HG02973 (cell line): ENCODE data around the gene EIF4B.
"Not testable (repeated sequence)": the region's sequence is repeated elsewhere in the genome, so short reads cannot be mapped to it uniquely, and the experiment has no call there.

Experiments
- ATAC-seq: cut with Tn5 transposase; IDR thresholded peaks from one replicate; pipeline ENCODE4 v1.9.1; 2021; ENCODE audit warnings: moderate library complexity; ENCODE audit not compliant: unreplicated experiment

The EIF4B gene, protein sequence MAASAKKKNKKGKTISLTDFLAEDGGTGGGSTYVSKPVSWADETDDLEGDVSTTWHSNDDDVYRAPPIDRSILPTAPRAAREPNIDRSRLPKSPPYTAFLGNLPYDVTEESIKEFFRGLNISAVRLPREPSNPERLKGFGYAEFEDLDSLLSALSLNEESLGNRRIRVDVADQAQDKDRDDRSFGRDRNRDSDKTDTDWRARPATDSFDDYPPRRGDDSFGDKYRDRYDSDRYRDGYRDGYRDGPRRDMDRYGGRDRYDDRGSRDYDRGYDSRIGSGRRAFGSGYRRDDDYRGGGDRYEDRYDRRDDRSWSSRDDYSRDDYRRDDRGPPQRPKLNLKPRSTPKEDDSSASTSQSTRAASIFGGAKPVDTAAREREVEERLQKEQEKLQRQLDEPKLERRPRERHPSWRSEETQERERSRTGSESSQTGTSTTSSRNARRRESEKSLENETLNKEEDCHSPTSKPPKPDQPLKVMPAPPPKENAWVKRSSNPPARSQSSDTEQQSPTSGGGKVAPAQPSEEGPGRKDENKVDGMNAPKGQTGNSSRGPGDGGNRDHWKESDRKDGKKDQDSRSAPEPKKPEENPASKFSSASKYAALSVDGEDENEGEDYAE

DNA sequence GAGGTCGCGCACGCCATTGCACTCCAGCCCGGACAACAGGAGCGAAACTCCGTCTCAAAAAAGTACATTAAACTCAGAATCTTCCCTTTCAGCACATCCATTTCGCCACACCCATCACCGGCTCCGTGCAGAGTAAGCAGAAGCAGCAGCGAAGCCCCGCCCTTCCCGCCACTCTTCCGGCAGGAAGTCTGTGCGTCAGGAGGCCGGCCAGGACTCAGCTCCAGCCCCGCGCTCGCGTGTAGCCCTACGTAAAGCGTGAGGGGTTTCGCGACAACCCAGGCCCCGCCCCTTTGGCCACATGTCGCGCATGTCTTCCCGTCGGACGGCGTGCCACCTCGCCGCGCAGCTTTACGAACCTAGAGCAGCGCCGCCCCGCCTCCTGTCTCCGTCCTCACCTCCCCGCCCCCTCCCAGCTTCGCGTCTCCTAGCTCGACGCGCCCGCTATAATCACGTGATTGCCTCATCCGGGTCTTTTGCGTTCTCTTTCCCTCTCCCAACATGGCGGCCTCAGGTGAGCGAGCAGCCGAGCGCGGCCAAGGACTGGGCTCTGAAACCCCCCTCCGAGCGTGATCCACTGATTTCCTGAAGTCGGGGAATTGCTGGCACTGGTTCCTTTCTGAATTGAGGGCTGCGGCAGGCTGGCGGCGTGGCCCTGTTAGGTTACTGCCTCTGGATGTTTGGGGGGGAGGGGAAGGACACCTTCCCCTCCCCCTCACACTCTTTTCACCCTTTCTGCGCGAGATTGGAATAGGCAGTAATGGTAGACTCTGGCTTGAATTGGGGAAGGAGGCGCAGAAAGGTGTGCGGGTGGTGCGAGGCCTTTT, at the start of gene EIF4B:
TSS of gene EIF4B (plus strand) at position 471 of the 824 bp plus-strand sequence. CDS start at position 499, 28 bp downstream.
- peak; percentile 85 for ATAC-seq

DNA sequence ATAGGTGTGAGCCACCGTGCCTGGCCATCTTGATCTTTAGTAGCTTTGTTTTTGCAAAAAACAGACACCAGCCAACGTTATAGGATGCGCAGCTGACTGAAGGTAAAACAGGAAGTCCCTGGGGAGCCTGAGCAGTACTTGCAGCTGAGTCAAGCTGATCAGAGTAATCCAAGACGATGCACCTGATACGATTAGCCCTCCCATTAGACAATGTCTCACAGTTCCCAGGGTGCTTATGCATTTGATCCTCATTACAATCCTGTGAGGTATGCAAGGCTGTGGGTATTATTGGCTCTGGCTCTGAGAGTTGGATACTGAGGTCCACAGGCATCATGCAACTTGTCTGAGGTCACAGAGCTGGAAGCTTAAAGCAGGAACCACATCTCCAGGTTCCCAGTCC, 49.3 kb upstream of the EIF4B start:
- ATAC-seq, result no peak

GRCh38 chr12:52964556-52965336, 41.5 kb upstream of the EIF4B start:
- ATAC-seq, result no peak

DNA sequence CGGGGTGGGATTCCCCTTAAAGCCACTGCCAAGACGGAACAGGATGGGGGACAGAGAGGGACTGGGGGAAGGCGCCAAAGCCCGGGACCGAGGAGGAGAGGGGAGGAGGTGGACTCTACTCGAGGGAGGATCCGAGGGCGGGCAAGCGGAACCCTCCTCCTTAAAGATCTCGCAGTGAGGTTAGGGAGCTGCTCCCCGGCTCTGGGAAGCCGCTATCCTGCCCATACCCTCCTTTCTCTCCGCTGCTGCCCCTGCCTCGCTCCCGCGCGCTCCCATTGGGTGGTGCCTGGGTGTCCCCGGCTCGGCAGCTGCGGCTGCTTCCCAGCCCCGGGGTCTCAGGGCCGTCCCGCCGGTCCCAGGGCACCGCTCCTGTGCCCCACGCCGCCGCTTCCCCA, 40.9 kb upstream of the EIF4B start:
- ATAC-seq, result no peak

DNA sequence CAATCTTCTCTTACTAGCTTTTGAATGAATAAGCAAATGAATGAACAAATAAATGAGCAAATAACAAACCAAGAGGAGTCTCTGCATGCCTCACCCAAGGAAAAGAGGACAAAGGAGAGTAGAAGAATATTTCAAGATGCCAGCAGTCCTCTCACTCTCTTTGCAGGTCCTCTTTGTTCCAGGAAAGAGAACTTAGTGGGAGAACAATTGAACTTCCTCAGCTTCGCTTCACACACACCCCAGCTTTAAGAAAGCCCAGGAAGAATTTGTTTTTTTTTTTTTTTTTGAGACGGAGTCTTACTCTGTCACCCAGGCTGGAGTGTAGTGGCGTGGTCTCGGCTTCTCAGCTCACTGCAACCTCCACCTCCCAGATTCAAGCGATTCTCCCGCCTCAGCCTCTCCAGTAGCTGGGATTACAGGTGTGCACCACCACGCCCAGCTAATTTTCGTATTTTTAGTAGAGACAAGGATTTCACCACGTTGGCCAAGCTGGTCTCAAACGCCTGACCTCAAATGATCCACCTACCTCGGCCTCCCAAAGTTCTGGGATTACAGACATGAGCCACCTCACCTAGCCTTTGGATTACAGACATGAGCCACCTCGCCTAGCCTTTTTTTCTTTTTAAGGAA, 37.0 kb upstream of the EIF4B start:
- no peak for ATAC-seq

DNA sequence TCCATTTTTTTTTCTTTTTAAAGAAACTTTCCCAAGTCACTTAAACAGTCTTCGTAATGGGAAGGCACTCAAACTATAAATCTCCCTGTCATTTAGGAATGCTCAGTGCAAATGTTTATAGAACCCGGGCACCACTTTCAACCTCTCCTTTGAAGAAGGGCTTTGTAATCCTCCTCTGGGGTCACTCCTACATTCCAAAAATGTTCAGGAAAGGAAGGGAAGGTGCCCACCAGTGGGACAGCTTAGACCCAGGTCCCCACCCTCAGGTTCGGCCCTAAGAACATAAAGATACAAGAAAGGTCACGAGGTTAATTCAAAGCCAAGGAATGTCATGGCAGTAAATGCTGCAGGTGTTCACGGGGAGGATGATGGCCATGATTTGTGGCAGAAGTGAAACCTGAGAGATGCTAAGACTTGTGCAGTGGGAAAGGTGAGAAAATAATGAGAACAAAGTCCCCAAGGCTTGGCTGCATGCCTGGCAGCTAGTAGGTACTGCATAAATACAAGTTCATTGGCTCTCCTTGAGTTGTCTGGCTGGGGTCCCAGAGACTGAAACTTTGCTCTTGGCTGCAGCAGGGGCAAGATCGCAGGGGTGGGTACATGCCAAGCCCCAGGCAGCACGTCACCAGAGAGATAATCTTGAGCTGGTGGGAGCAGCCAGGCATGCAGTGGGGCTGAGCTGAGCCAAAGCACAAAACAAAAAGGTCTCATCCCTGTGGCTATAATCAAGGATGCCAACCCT, 36.3 kb upstream of the EIF4B start:
- ATAC-seq, result no peak

GRCh38 chr12:52971679-52972329, 34.5 kb upstream of the EIF4B start:
- no peak for ATAC-seq

GRCh38 chr12:52975204-52975603, 31.1 kb upstream of the EIF4B start:
- ATAC-seq, result no peak

GRCh38 chr12:52975820-52976573, 30.3 kb upstream of the EIF4B start:
- ATAC-seq, result no peak

DNA sequence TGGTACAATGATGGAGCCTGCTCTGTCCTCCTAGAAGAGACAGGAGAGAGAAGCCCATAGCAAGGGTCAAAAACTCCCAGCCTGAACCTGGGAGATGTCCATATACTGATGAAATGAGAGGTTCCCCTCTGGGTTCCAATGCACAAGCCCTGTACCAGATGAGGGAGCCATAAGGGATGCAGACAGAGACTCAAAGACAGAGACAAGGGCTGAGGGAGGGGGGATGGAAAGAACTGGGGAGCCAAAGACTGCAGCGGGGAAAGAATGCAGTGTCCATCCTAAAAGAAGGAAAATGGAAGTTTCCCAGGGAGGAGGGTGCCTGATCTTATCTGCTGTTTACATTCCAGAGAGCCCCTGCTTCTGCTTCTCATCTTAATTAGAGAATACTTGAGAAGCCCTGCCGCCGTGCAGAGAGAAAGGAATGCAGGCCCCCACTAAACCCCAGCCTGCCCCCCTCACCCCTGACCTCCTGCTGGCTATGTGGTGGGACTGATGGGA, 29.6 kb upstream of the EIF4B start:
- ATAC-seq, result no peak

DNA sequence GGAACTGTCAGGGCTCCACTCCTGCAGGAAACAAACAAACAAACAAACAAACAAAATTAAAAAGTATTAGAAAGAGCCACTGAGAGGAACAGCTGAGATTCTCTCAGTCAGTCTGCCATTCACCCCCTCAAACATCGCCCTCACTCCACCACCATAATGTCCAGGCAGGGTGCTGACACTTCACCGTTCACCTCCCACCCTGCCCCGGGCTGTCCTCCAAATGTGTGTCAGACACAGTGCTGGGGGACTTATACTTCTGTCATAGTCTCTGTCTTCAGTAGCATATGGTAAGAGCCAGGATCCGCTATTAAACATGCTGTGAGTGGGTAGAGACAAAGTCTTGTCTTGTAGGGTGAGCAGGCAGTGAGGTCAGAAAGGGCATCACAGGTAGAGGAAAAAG, 29.1 kb upstream of the EIF4B start:
- ATAC-seq, result no peak

GRCh38 chr12:52980096-52980649, 26.1 kb upstream of the EIF4B start:
- no peak for ATAC-seq

DNA sequence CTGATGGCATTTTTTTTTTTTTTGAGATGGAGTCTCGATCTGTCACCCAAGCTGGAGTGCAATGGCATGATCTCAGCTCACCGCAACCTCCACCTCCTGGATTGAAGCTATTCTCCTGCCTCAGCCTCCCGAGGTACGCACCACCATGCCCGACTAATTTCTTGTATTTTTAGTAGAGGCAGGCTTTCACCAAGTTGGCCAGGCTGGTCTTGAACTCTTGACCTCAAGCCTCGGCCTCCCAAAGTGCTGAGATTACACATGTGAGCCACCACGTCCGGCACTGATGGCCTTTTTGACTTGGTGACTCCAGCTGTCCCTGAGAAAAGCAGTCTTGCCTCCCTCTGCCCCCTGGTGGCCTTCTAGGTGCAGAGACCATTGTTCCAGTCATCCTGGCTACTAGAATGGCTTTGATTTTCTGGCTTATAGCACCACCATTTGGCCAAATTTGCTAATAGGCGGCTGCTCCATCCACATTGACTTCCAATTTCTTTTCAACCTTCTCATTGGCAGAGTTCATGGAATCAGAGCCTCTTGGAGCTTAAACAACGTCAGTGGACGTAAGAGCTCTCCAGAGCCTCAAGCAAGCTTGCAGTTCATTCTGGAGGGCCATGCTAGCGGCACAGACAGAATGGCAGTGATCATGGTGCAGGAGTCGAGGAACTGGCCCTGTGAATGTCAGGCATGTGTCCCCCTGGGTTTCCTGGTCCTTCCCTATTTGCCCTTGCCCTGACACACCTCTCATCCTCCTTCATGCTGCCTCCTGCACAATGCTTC, 25.4 kb upstream of the EIF4B start:
- peak; percentile 54 for ATAC-seq

DNA sequence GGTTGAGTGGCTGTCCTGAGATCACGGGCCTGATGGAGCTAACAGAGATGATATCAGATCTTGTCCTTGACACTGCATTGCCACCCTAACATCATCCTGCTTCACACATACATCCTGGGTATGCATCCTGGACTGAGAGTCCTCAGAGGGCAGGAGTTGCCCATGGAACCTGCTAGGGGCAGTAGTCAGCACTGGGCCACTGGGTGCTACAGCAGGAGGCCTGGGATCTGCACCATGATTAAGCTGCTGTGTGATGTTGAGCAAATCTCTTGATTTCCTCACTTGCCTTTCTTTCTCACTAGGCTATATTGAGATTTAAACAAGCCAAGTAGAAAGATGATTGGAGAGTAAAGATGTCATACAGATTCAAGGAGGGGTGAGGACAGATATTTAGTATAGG, 22.1 kb upstream of the EIF4B start:
- no peak for ATAC-seq

GRCh38 chr12:52988898-52989297, 17.4 kb upstream of the EIF4B start:
- ATAC-seq, result no peak

- ATAC-seq, result no peak
Observed at GRCh38 chr12:52990206-52990605, 16.1 kb upstream of the EIF4B start.

- not testable (repeated sequence) for ATAC-seq
Observed at GRCh38 chr12:52992240-52992639, 14.0 kb upstream of the EIF4B start.
